ENCODE data around the gene COX8A. TPM values are rescaled to one million over a fixed set of nuclear protein-coding genes. Genes with fewer than 3 reads are reported as not detected.

COX8A gene
- total and polyA plus RNA-seq, 9 of the 15 experiments (the other 6 are each of a cell fraction or from before 2014, with no cell fraction given) = 274 to 1,206 (median 526) TPM

- TF ChIP-seq SMC3 (conservative IDR thresholded peaks at IDR 0.05; ENCODE audit: insufficient read depth, low read depth, low read length) (no peak; the same call in 1 of the 2 replicates), GTF2E2 (tag; IDR thresholded peaks at IDR 0.05) (peak; percentile 92; the same call in 1 of the 2 replicates), FOS (IDR thresholded peaks at IDR 0.05; ENCODE audit: extremely low read depth, insufficient read length) (no peak), NCOA4 (IDR thresholded peaks at IDR 0.05; ENCODE audit: partially characterized antibody) (no peak), RBM34 (IDR thresholded peaks at IDR 0.05; ENCODE audit: borderline replicate concordance, insufficient read depth, low read length) (peak; percentile 27; the same call in 1 of the 2 replicates), CREM (IDR thresholded peaks at IDR 0.05; ENCODE audit: low read depth) (peak; percentile 34; the same call in 1 of the 2 replicates), ZBTB33 (CRISPR knock-in tag; IDR thresholded peaks at IDR 0.05) (peak; percentile 59; the same call in 1 of the 2 replicates), FOXJ2 (tag; IDR thresholded peaks at IDR 0.05) (peak; percentile 39; the same call in 1 of the 2 replicates), RBM22 (IDR thresholded peaks at IDR 0.05; ENCODE audit: low read depth, low read length, poor library complexity, severe bottlenecking) (peak; percentile 89), VEZF1 (CRISPR knock-in tag; IDR thresholded peaks at IDR 0.05) (peak; percentile 97), FOXM1 (IDR thresholded peaks at IDR 0.05; ENCODE audit: low read depth) (no peak), FOXM1 (CRISPR knock-in tag; IDR thresholded peaks at IDR 0.05; ENCODE audit: low read depth) (no peak), PRDM10 (IDR thresholded peaks at IDR 0.05; ENCODE audit: partially characterized antibody) (peak; percentile 91), ZBTB11 (CRISPR knock-in tag; IDR thresholded peaks at IDR 0.05) (peak in 1 of 3 experiments; percentile 68; a peak in 2 of 6 replicates), FOXA3 (CRISPR knock-in tag; conservative IDR thresholded peaks at IDR 0.05 in 1 of 2, IDR thresholded peaks at IDR 0.05 in 1 of 2) (no peak)
These were observed 11.9 kb downstream of the COX8A start, which contains the start of gene OTUB1 (continued) for GRCh38 chr11:63986156-63986931.

Data from K562 (cell line).